Breast epithelium (tissue), 4 donors: ENCODE data around the gene ERGIC2. TPM values are rescaled to one million over a fixed set of nuclear protein-coding genes. Genes with fewer than 3 reads are reported as not detected.

Experiments
- DNase-seq, 2 donors: peaks; one replicate each; pipeline ENCODE4 v3.0.0-alpha.2; 2019; ENCODE audit warnings: low spot score in 2 of 2
- H3K27ac ChIP-seq, 2 donors: fragments of 200-600 bp; sonication (generic) in 1 of 2; one replicate each; pipeline ENCODE4 v1.5.1; 2016 to 2019; ENCODE audit warnings: mild to moderate bottlenecking in 1 of 2
- H3K27me3 ChIP-seq, 2 donors: fragments of 200-600 bp; sonication (generic) in 1 of 2; one replicate each; pipeline versions ENCODE4 v1.5.1 to v1.6.0; 2017 to 2019; ENCODE audit warnings: control low read depth in 1 of 2, mild to moderate bottlenecking in 1 of 2
- H3K36me3 ChIP-seq: fragments of 200-600 bp; one replicate; pipeline ENCODE4 v1.5.1; 2019
- H3K4me1 ChIP-seq, 2 donors: fragments of 200-600 bp; sonication (generic); one replicate each; pipeline ENCODE4 v1.5.1; 2016 to 2019; ENCODE audit warnings: control low read depth in 1 of 2
- H3K4me3 ChIP-seq, 3 donors: fragments of 200-600 bp; sonication (generic); 1 replicate in 2 of 3; 2 replicates in 1 of 3; pipeline ENCODE4 v1.5.1; 2016 to 2019; ENCODE audit warnings: mild to moderate bottlenecking in 3 of 3, moderate library complexity in 2 of 3
- H3K9me3 ChIP-seq, 2 donors: fragments of 200-600 bp; sonication (generic) in 1 of 2; one replicate each; pipeline ENCODE4 v1.5.1; 2016 to 2019; ENCODE audit warnings: control low read depth in 1 of 2
- CTCF ChIP-seq, 3 donors: fragments of 450-650 bp; IDR thresholded peaks; one replicate each; pipeline ENCODE4 v1.5.1; 2016 to 2017; ENCODE audit warnings: antibody characterized with exemption in 3 of 3, mild to moderate bottlenecking in 3 of 3, moderate library complexity in 3 of 3
- POLR2A ChIP-seq: fragments of 450-650 bp; IDR thresholded peaks from one replicate; pipeline ENCODE4 v1.6.1; 2016; ENCODE audit warnings: antibody characterized with exemption, mild to moderate bottlenecking, moderate library complexity
- POLR2AphosphoS5 ChIP-seq, 3 donors: sonication (generic); formaldehyde crosslinking; IDR thresholded peaks; one replicate each; pipeline ENCODE4 v1.6.1; 2017; ENCODE audit warnings: antibody characterized with exemption in 3 of 3
- intact Hi-C: fragments of 100-400 bp; cut with DNase I; formaldehyde crosslinking; loops from one replicate; pipeline ENCODE4 v1.15.1; 2023; ENCODE audit warnings: low total_unique reads
- total RNA-seq, 3 donors: library from RNA; depleted of rRNA; stranded (reverse); fragments of >200 nt; gene quantifications; one replicate each; pipeline ENCODE4 v1.1.0, GENCODE V29; 2016

ERGIC2 gene
- total RNA-seq, 3 donors from 2014 or later: 23.9 to 80.2 (median 46.1) TPM

- no peaks in the 10 kb centered on the region for H3K9me3 ChIP-seq
- intact Hi-C loops: no loop called here
- no peaks in the 10 kb centered on the region for H3K27me3 ChIP-seq
- H3K36me3 ChIP-seq: no peaks in the 10 kb centered on the region
- no peaks in the 10 kb centered on the region for H3K4me1 ChIP-seq
- no peak overlapping the region for H3K27ac ChIP-seq
- TF ChIP-seq POLR2A (no peak), POLR2AphosphoS5 (IDR thresholded peaks at IDR 0.05) (no peak), CTCF (IDR thresholded peaks at IDR 0.05) (no peak)
- DNase-seq: no peak
- no peak overlapping the region for H3K4me3 ChIP-seq
Measured at GRCh38 chr12:29350080-29350479, 30.9 kb downstream of the ERGIC2 start.

GRCh38 chr12:29346769-29347421, 34.1 kb downstream of the ERGIC2 start:
- H3K27ac ChIP-seq: no peak overlapping the region
- TF ChIP-seq POLR2A: no peak
- TF ChIP-seq POLR2AphosphoS5 (IDR thresholded peaks at IDR 0.05): no peak
- no peak for TF ChIP-seq CTCF (IDR thresholded peaks at IDR 0.05)
- intact Hi-C loops: no loop called here
- DNase-seq: no peak
- no peak overlapping the region for H3K4me3 ChIP-seq
- no peaks in the 10 kb centered on the region for H3K4me1 ChIP-seq
- H3K27me3 ChIP-seq: no peaks in the 10 kb centered on the region
- H3K36me3 ChIP-seq: no peaks in the 10 kb centered on the region
- H3K9me3 ChIP-seq: no peaks in the 10 kb centered on the region

- no peak for DNase-seq
- Histone ChIP-seq H3K27ac (no peak overlapping the region), H3K4me3 (no peak overlapping the region), H3K9me3 (no peaks in the 10 kb centered on the region), H3K27me3 (no peaks in the 10 kb centered on the region), H3K36me3 (no peaks in the 10 kb centered on the region), H3K4me1 (no peaks in the 10 kb centered on the region)
- no peak for TF ChIP-seq POLR2A
- no peak for TF ChIP-seq CTCF (IDR thresholded peaks at IDR 0.05)
- TF ChIP-seq POLR2AphosphoS5 (IDR thresholded peaks at IDR 0.05): no peak
- intact Hi-C loops: no loop called here
Measured at GRCh38 chr12:29343022-29343799, 37.8 kb downstream of the ERGIC2 start.

GRCh38 chr12:29337325-29337724, 43.6 kb downstream of the ERGIC2 start:
- TF ChIP-seq CTCF (IDR thresholded peaks at IDR 0.05) (no peak), POLR2AphosphoS5 (IDR thresholded peaks at IDR 0.05) (no peak), POLR2A (no peak)
- no peak overlapping the region for H3K4me3 ChIP-seq
- H3K36me3 ChIP-seq: no peaks in the 10 kb centered on the region
- DNase-seq: no peak
- intact Hi-C loops: no loop called here
- H3K27me3 ChIP-seq: no peaks in the 10 kb centered on the region
- no peaks in the 10 kb centered on the region for H3K4me1 ChIP-seq
- no peaks in the 10 kb centered on the region for H3K9me3 ChIP-seq
- H3K27ac ChIP-seq: no peak overlapping the region

GRCh38 chr12:29334937-29335336, 46.0 kb downstream of the ERGIC2 start:
- intact Hi-C loops: loop anchor here (5.0 kb wide), 1 partner anchor 1508 kb away; no protein-coding TSS in a partner anchor
- DNase-seq: no peak
- H3K36me3 ChIP-seq: no peaks in the 10 kb centered on the region
- TF ChIP-seq POLR2AphosphoS5 (IDR thresholded peaks at IDR 0.05) (no peak), CTCF (IDR thresholded peaks at IDR 0.05) (no peak), POLR2A (no peak)
- no peak overlapping the region for H3K4me3 ChIP-seq
- no peaks in the 10 kb centered on the region for H3K27me3 ChIP-seq
- no peaks in the 10 kb centered on the region for H3K9me3 ChIP-seq
- no peaks in the 10 kb centered on the region for H3K4me1 ChIP-seq
- H3K27ac ChIP-seq: no peak overlapping the region
